ENCODE measurements around the gene KLHL36. TPM values are rescaled to one million over a fixed set of nuclear protein-coding genes. Genes with fewer than 3 reads are reported as not detected.
A peak's percentile ranks its signal among the peaks of the same experiment; 100 is the strongest.

Gene KLHL36
- total RNA-seq, 1 experiment from 2014 or later = 56.1 TPM

GRCh38 chr16:84703681-84704080 lies 55.4 kb downstream of the KLHL36 start (continued):
- TF ChIP-seq PRDM15 (CRISPR knock-in tag; IDR thresholded peaks at IDR 0.05) (no peak), SMAD3 (CRISPR knock-in tag; IDR thresholded peaks at IDR 0.05; ENCODE audit: borderline replicate concordance) (no peak), NFE2L1 (CRISPR knock-in tag; IDR thresholded peaks at IDR 0.05) (no peak), ZNF423 (CRISPR knock-in tag; IDR thresholded peaks at IDR 0.05) (no peak), FOXP4 (CRISPR knock-in tag; IDR thresholded peaks at IDR 0.05) (no peak), ZNF138 (CRISPR knock-in tag; conservative IDR thresholded peaks at IDR 0.05) (no peak), IRF2 (CRISPR knock-in tag; IDR thresholded peaks at IDR 0.05; ENCODE audit: borderline replicate concordance, low read depth) (no peak), USF2 (CRISPR knock-in tag; IDR thresholded peaks at IDR 0.05) (no peak), SMAD4 (CRISPR knock-in tag; IDR thresholded peaks at IDR 0.05) (no peak), FOXP1 (CRISPR knock-in tag; IDR thresholded peaks at IDR 0.05; ENCODE audit: borderline replicate concordance) (no peak)
- TF ChIP-seq, protein P1, sequence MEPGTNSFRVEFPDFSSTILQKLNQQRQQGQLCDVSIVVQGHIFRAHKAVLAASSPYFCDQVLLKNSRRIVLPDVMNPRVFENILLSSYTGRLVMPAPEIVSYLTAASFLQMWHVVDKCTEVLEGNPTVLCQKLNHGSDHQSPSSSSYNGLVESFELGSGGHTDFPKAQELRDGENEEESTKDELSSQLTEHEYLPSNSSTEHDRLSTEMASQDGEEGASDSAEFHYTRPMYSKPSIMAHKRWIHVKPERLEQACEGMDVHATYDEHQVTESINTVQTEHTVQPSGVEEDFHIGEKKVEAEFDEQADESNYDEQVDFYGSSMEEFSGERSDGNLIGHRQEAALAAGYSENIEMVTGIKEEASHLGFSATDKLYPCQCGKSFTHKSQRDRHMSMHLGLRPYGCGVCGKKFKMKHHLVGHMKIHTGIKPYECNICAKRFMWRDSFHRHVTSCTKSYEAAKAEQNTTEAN (CRISPR knock-in tag; IDR thresholded peaks at IDR 0.05) = no peak

- Mint-ChIP-seq H3K27me3 (ENCODE audit: low read depth) (no peaks in the 10 kb centered on the region), H3K9me3 (no peaks in the 10 kb centered on the region), H3K27ac (peak overlapping the region; percentile 88), H3K36me3 (no peaks in the 10 kb centered on the region), H3K4me1 (peaks cover 62% of the 10 kb centered on the region), H3K4me3 (no peak overlapping the region)
- DNase-seq (ENCODE audit: low spot score) = no peak
- POLR2A ChIA-PET = no interaction called here
- TF ChIP-seq JUN (CRISPR knock-in tag; IDR thresholded peaks at IDR 0.05) (no peak), JAZF1 (CRISPR knock-in tag; IDR thresholded peaks at IDR 0.05) (no peak), RORB (CRISPR knock-in tag; IDR thresholded peaks at IDR 0.05) (no peak), FOXP4 (CRISPR knock-in tag; IDR thresholded peaks at IDR 0.05) (no peak), PRRX2 (CRISPR knock-in tag; IDR thresholded peaks at IDR 0.05) (no peak), CREM (CRISPR knock-in tag; IDR thresholded peaks at IDR 0.05) (no peak), USF2 (CRISPR knock-in tag; IDR thresholded peaks at IDR 0.05) (no peak), ZBTB21 (CRISPR knock-in tag; IDR thresholded peaks at IDR 0.05; ENCODE audit: borderline replicate concordance) (no peak), IRF1 (CRISPR knock-in tag; IDR thresholded peaks at IDR 0.05) (no peak)
- TF ChIP-seq, protein P2, sequence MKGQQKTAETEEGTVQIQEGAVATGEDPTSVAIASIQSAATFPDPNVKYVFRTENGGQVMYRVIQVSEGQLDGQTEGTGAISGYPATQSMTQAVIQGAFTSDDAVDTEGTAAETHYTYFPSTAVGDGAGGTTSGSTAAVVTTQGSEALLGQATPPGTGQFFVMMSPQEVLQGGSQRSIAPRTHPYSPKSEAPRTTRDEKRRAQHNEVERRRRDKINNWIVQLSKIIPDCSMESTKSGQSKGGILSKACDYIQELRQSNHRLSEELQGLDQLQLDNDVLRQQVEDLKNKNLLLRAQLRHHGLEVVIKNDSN (CRISPR knock-in tag; IDR thresholded peaks at IDR 0.05) = no peak
- CTCF ChIA-PET = interaction anchor here (1.1 to 1.2 kb wide), 2 partner anchors 21 to 34 kb away, joined by 4 to 7 read pairs; no protein-coding TSS in a partner anchor
- no peak for ATAC-seq
These were observed 55.9 kb downstream of the KLHL36 start for GRCh38 chr16:84704253-84704652.
